BLaER1 treated with 17β-estradiol and CSF1 and Interleukin-3, amounts not matched to agents 10 nM and 100 nM (cell line): ENCODE measurements around the gene ST6GALNAC2.

ENCODE experiments used
- H3K27ac ChIP-seq, 11 experiments: shearing (Covaris generic); formaldehyde crosslinking; 2 replicates each; pipeline ENCODE4 v1.8.1; 2022
- H3K27me3 ChIP-seq, 11 experiments: shearing (Covaris generic); formaldehyde crosslinking; 2 replicates each; pipeline ENCODE4 v1.8.1; 2022
- H3K36me3 ChIP-seq, 11 experiments: shearing (Covaris generic); formaldehyde crosslinking; 2 replicates each; pipeline ENCODE4 v1.8.1; 2022
- H3K4me1 ChIP-seq, 10 experiments: shearing (Covaris generic); formaldehyde crosslinking; 2 replicates each; pipeline ENCODE4 v1.8.1; 2022
- H3K4me2 ChIP-seq, 11 experiments: shearing (Covaris generic); formaldehyde crosslinking; 2 replicates each; pipeline ENCODE4 v1.8.1; 2022
- H3K4me3 ChIP-seq, 10 experiments: shearing (Covaris generic); formaldehyde crosslinking; 2 replicates each; pipeline ENCODE4 v1.8.1; 2022
- H3K9ac ChIP-seq, 11 experiments: shearing (Covaris generic); formaldehyde crosslinking; 2 replicates each; pipeline ENCODE4 v1.8.1; 2022
- H3K9me3 ChIP-seq, 11 experiments: shearing (Covaris generic); formaldehyde crosslinking; replicated peaks in 1 of 11; 2 replicates each; pipeline ENCODE4 v1.8.1; 2022
- H4K20me1 ChIP-seq, 11 experiments: shearing (Covaris generic); formaldehyde crosslinking; 2 replicates each; pipeline ENCODE4 v1.8.1; 2022
- Cebpa-rat ChIP-seq, 11 experiments: shearing (Covaris generic); IDR thresholded peaks; 2 replicates each; pipeline ENCODE4 v1.8.1; 2022

ST6GALNAC2 gene

GRCh38 chr17:76549215-76549518 is 36.5 kb downstream of the ST6GALNAC2 start:
- Histone ChIP-seq H3K4me2 (peak overlapping the region; percentile 81 to 99 (median 87)), H3K4me1 (peaks cover 91 to 100% (median 99%) of the 10 kb centered on the region in 10 experiments), H3K4me3 (peak overlapping the region in 2 of 10 experiments; percentile 25 to 34; a peak in 3 of 20 replicates), H4K20me1 (peaks cover 0 to 5% (median 0%) of the 10 kb centered on the region in 11 experiments; a peak in 1 of 22 replicates), H3K27me3 (peaks cover 20 to 26% (median 22%) of the 10 kb centered on the region in 11 experiments), H3K9ac (peak overlapping the region in 7 of 11 experiments; percentile 43 to 77 (median 68); a peak in 7 of 22 replicates), H3K9me3 (no peaks in the 10 kb centered on the region), H3K36me3 (no peaks in the 10 kb centered on the region), H3K27ac (peak overlapping the region in 7 of 11 experiments; percentile 60 to 88 (median 79); a peak in 13 of 22 replicates)
- TF ChIP-seq Cebpa-rat (IDR thresholded peaks at IDR 0.05): no peak

DNA sequence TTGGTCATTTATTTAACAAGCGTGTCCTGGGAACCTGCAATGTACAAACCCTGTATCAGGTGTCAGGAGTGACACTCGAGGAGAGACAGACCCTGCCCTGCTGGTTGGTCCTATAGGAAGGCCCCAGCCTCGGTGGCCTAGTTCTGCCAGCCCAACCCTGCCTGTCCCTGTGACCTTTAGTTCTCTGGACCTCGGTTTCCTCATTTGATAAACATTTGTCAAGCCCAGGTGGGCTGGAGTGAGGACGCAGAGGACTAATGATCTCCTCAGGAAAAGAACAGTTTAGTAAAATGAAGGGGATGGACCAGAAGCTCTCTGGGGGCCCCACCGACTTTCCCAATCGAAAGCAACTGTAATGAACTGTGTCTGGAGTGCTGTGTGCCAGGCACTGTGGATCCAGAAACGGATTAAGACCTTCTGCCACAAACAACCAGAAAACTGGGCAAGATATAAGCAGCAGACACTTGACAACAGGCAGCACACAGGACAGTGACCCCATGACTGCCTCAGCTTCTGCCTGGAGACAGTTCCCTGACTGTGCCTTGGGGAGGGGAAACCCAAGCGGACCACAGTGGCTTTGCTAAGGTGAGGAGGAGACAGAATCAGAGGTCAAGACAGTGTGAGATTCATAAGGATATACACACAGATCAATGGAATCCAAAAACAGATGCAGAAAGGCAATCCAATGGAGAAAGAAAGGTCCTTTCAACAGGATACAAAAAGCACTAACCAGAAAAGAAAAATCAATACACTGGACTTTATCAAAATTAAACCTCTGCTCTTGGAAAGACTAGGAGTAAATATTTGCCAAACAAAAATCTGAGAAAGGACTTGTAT is 37.1 kb downstream of the ST6GALNAC2 start:
- H3K36me3 ChIP-seq: no peaks in the 10 kb centered on the region
- H3K4me2 ChIP-seq: peak overlapping the region; percentile 81 to 99 (median 87)
- peaks cover 91 to 100% (median 99%) of the 10 kb centered on the region in 10 experiments for H3K4me1 ChIP-seq
- H3K4me3 ChIP-seq: peak overlapping the region in 7 of 10 experiments; percentile 10 to 43 (median 25); a peak in 7 of 20 replicates
- peaks cover 26 to 32% (median 28%) of the 10 kb centered on the region in 11 experiments for H3K27me3 ChIP-seq
- peaks cover 0 to 9% (median 0%) of the 10 kb centered on the region in 11 experiments; a peak in 1 of 22 replicates for H4K20me1 ChIP-seq
- H3K27ac ChIP-seq: peak overlapping the region; percentile 21 to 88 (median 75); a peak in 20 of 22 replicates
- no peak for TF ChIP-seq Cebpa-rat (IDR thresholded peaks at IDR 0.05)
- peak overlapping the region; percentile 43 to 77 (median 68); a peak in 21 of 22 replicates for H3K9ac ChIP-seq
- no peaks in the 10 kb centered on the region for H3K9me3 ChIP-seq

DNA sequence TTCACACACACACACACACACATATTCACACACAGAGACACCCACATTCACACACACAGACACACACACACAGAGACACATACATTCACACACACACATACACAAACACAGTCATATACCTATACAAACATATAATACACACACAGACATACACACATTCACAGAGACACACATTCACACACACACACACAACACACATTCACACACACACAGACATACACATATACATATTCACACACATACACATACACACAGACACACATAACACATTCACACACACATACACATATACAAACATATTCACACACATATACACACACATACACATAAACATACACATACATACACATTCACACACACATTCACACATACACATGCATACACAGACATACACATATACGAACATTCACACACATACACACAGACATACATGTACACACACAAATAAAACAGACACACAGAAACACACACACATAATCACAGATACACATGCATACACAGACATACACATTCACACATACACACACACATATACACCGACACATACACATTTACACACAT is 37.9 kb downstream of the ST6GALNAC2 start:
- H3K36me3 ChIP-seq: no peaks in the 10 kb centered on the region
- H3K4me2 ChIP-seq: peak overlapping the region; percentile 81 to 99 (median 87)
- H3K9ac ChIP-seq: peak overlapping the region in 10 of 11 experiments; percentile 43 to 77 (median 68); a peak in 17 of 22 replicates
- peak overlapping the region in 9 of 11 experiments; percentile 19 to 88 (median 78); a peak in 16 of 22 replicates for H3K27ac ChIP-seq
- H3K4me3 ChIP-seq: peak overlapping the region in 2 of 10 experiments; percentile 25 to 36; a peak in 2 of 20 replicates
- H4K20me1 ChIP-seq: peaks cover 0 to 9% (median 0%) of the 10 kb centered on the region in 11 experiments; a peak in 1 of 22 replicates
- peaks cover 35 to 41% (median 37%) of the 10 kb centered on the region in 11 experiments for H3K27me3 ChIP-seq
- no peak for TF ChIP-seq Cebpa-rat (IDR thresholded peaks at IDR 0.05)
- H3K4me1 ChIP-seq: peaks cover 91 to 100% (median 99%) of the 10 kb centered on the region in 10 experiments
- H3K9me3 ChIP-seq: no peaks in the 10 kb centered on the region

DNA sequence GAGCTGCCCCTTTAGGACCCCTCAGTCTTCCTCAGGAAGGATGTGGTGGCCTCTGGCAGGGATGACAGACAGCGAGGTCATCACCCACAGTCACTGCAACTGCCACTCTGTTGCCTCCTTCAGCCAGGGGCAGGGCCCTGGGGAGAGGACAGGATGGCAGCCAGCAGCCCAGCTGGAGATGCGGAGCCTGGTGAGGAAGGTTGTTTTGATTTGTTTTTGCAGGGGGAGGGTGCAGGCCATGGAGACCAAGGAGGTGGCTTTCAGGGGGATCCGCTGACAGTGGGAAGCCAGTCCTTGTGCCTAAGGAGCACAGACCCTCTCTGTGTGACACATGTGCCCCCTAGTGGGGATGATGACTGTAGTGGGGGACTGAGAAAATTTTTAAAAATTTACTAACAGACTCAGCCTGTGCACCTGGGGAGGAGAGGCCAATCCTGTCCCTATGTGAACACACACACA is 38.4 kb downstream of the ST6GALNAC2 start:
- H3K27ac ChIP-seq: peak overlapping the region in 10 of 11 experiments; percentile 23 to 88 (median 76); a peak in 18 of 22 replicates
- peaks cover 0 to 9% (median 0%) of the 10 kb centered on the region in 11 experiments; a peak in 1 of 22 replicates for H4K20me1 ChIP-seq
- H3K4me2 ChIP-seq: peak overlapping the region; percentile 81 to 99 (median 87)
- H3K9ac ChIP-seq: peak overlapping the region; percentile 19 to 77 (median 64); a peak in 18 of 22 replicates
- peak overlapping the region in 4 of 10 experiments; percentile 8 to 38 (median 21); a peak in 5 of 20 replicates for H3K4me3 ChIP-seq
- peaks cover 91 to 100% (median 100%) of the 10 kb centered on the region in 10 experiments for H3K4me1 ChIP-seq
- H3K36me3 ChIP-seq: no peaks in the 10 kb centered on the region
- peaks cover 40 to 46% (median 42%) of the 10 kb centered on the region in 11 experiments for H3K27me3 ChIP-seq
- no peaks in the 10 kb centered on the region for H3K9me3 ChIP-seq
- TF ChIP-seq Cebpa-rat (IDR thresholded peaks at IDR 0.05): peak in 3 of 11 experiments; percentile 18 to 59 (median 52); a peak in 4 of 22 replicates

GRCh38 chr17:76546556-76547182 is 39.0 kb downstream of the ST6GALNAC2 start:
- H3K4me3 ChIP-seq: peak overlapping the region in 4 of 10 experiments; percentile 8 to 38 (median 21); a peak in 7 of 20 replicates
- H3K4me1 ChIP-seq: peaks cover 88 to 100% (median 100%) of the 10 kb centered on the region in 10 experiments
- H3K27ac ChIP-seq: peak overlapping the region in 10 of 11 experiments; percentile 23 to 88 (median 76); a peak in 19 of 22 replicates
- H3K9ac ChIP-seq: peak overlapping the region; percentile 19 to 77 (median 59); a peak in 18 of 22 replicates
- no peaks in the 10 kb centered on the region for H3K36me3 ChIP-seq
- peaks cover 0 to 9% (median 0%) of the 10 kb centered on the region in 11 experiments; a peak in 1 of 22 replicates for H4K20me1 ChIP-seq
- TF ChIP-seq Cebpa-rat (IDR thresholded peaks at IDR 0.05): no peak
- H3K27me3 ChIP-seq: peaks cover 40 to 48% (median 44%) of the 10 kb centered on the region in 11 experiments
- no peaks in the 10 kb centered on the region for H3K9me3 ChIP-seq
- H3K4me2 ChIP-seq: peak overlapping the region; percentile 81 to 99 (median 87)

DNA sequence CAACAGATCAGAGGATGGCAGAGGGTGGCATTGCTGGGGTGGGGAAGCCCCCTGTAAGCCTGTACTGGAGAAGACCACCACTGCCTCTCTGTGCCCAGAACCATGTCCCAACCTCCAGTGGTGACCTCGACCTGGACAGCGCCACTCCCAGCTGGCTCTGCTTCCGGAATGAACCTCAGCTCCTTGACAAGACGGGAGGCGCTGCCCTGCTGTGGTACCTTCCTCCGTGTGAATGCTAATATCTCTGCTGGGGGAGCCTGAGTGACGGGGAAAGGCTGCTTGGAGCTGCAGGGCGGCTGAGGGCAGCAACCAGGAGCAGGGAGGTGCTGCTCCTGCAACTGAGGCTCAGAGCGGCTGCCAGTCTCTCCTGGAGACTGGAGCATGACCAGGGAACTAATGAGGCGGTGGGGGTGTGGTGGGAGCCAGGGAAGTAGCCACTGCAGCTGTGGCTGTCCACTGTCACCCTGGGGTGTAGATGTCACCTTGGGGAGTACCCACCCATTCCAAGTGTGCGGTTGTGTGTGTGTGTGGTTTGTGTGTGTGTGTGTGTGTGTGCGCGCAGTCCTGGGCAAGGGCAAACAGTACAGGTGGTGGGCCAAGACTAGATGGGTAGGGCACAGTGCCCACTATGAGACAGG is 39.6 kb downstream of the ST6GALNAC2 start:
- Histone ChIP-seq H4K20me1 (peaks cover 0 to 9% (median 0%) of the 10 kb centered on the region in 11 experiments; a peak in 1 of 22 replicates), H3K4me1 (peaks cover 88 to 100% (median 100%) of the 10 kb centered on the region in 10 experiments), H3K27me3 (peaks cover 40 to 49% (median 44%) of the 10 kb centered on the region in 11 experiments), H3K4me2 (peak overlapping the region; percentile 81 to 99 (median 87)), H3K27ac (peak overlapping the region in 9 of 11 experiments; percentile 36 to 88 (median 78); a peak in 18 of 22 replicates), H3K4me3 (peak overlapping the region in 1 of 10 experiments; percentile 15; a peak in 1 of 20 replicates), H3K9me3 (no peaks in the 10 kb centered on the region), H3K9ac (peak overlapping the region in 10 of 11 experiments; percentile 11 to 77 (median 62); a peak in 16 of 22 replicates), H3K36me3 (no peaks in the 10 kb centered on the region)
- TF ChIP-seq Cebpa-rat (IDR thresholded peaks at IDR 0.05): no peak

GRCh38 chr17:76544546-76545365 is 40.9 kb downstream of the ST6GALNAC2 start:
- Histone ChIP-seq H3K9me3 (no peaks in the 10 kb centered on the region), H3K4me1 (peaks cover 84 to 100% (median 97%) of the 10 kb centered on the region in 10 experiments), H3K9ac (peak overlapping the region in 10 of 11 experiments; percentile 10 to 68 (median 36); a peak in 14 of 22 replicates), H3K36me3 (no peaks in the 10 kb centered on the region), H3K4me2 (peak overlapping the region; percentile 81 to 99 (median 87)), H3K4me3 (peak overlapping the region in 3 of 10 experiments; percentile 3 to 23 (median 8); a peak in 1 of 20 replicates), H3K27me3 (peaks cover 43 to 54% (median 49%) of the 10 kb centered on the region in 11 experiments), H4K20me1 (peaks cover 0 to 9% (median 0%) of the 10 kb centered on the region in 11 experiments; a peak in 1 of 22 replicates), H3K27ac (peak overlapping the region in 5 of 11 experiments; percentile 7 to 88 (median 35); a peak in 7 of 22 replicates)
- TF ChIP-seq Cebpa-rat (IDR thresholded peaks at IDR 0.05): no peak
